HG02852 (cell line): ENCODE data around the gene GTF2A2.
"Not testable (repeated sequence)": the region's sequence is repeated elsewhere in the genome, so short reads cannot be mapped to it uniquely, and the experiment has no call there.

Source experiments
- ATAC-seq: cut with Tn5 transposase; IDR thresholded peaks from one replicate; pipeline ENCODE4 v1.9.1; 2021; ENCODE audit warnings: mild to moderate bottlenecking, moderate library complexity; ENCODE audit not compliant: unreplicated experiment

The GTF2A2 gene

DNA sequence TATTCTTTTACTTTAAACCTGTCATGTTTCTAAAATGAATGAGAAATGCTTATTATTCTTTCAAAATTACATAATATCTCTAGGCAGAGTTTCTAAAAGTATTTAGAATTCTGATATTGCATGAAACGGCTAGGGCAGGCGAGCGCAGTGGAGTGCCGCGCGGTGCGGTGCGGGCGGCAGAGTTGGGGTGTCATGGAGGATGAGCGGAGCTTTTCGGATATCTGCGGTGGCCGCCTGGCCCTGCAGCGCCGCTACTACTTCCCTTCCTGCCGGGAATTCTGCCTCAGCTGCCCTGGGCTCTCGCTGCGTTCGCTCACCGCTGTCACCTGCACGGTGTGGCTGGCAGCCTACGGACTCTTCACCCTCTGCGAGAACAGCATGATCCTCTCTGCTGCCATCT lies 19.2 kb upstream of the GTF2A2 start:
- ATAC-seq = no peak

GRCh38 chr15:59674361-59674877 lies 17.1 kb upstream of the GTF2A2 start:
- no peak for ATAC-seq

GRCh38 chr15:59668556-59668955 lies 11.2 kb upstream of the GTF2A2 start:
- ATAC-seq = no peak

DNA sequence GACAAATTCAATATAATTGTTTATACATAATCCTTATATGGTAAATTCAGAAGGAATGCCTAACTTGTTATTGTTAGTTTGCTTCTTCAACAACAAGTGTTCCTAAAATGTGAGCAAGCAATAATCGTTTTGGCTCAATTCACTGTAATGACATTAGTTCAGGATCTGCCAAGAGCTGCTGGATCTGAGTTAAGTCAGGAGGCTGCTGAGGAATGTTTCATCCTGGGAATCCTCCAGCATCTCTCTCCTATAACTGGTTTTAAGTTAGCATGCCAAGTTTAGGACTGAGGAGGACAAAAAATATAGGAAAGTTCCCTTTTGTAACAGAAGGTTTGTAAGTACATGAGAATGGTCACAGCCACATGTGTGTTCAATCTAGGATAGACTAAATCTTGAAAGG lies 4.9 kb upstream of the GTF2A2 start:
- no peak for ATAC-seq

DNA sequence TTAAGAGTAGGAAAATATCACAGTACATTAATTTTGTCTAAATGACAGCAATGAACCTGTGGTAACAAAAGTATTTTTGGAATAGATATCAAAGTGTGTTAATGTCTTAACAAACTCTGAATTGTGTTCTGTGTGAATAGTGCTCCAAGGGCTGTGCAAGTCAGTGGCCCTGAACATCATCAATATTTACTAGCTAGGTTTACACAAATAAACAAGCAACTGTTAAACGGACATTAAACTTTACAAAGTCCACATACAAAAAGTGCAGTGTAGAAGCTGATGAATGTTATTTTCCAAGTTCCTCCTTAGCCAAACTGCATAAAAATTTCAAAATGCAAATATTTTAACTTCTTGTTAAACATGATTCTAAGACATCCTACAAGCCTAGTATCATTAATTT lies 2.1 kb upstream of the GTF2A2 start:
- no peak for ATAC-seq

DNA sequence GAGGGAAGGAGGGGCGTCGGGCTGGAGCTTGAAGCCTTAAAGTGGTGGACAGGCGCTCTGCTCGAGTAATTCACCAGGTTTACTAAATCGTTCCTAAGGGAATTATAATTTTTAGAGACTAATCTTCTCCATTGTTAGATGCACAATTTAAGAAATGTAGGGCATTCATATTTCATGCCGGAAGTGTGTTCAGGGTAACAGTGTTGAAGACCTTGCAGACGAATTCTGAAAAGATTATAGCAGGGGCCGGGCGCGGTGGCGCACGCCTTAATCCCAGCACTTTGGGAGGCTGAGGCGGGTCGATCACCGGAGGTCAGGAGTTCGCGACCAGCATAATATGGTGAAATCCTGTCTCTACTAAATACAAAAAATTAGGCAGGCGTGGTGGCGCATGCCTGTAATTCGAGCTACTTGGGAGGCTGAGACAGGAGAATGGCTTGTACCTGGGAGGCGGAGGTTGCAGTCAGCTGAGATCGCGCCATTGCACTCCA lies 365 bp upstream of the GTF2A2 start:
- no peak for ATAC-seq

DNA sequence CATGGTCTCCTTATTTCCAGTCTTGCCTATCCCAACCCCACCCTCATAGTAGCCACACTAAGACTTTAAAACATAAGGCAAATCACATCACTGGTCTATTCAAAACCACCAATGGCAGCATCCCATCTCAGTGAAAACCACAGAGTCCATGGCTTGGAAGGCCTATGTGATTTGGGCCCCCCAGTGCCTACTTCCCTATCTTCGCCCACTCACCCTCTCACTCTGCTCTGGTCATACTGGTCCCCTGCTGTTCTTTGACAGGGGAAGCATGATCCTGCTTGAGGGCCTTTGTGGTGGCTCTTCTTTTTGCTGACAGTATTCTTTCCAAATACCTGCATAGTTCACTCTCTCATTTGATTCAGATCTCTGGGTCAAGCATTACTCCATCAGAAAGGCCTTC lies 3.3 kb downstream of the GTF2A2 start:
- ATAC-seq = no peak

- ATAC-seq = no peak
These were observed 7.7 kb downstream of the GTF2A2 start for GRCh38 chr15:59649603-59650002.

DNA sequence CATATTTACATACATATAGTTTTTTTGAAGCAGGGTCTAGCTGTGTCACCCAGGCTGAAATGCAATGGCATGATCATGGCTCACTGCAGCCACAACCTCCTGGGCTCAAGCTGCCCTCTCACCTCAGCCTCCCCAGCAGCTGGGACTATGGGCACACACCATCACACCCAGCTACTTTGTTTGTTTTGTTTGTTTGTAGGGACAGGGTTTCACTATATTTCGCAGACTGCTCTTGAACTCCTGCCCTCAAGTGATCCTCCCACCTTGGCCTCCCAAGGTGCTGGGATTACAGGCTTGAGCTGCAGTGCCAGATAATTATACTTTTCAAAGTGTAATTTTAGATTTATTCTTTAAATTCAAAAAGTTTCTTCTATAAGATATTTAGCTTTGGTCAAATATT lies 10.2 kb downstream of the GTF2A2 start:
- no peak for ATAC-seq

DNA sequence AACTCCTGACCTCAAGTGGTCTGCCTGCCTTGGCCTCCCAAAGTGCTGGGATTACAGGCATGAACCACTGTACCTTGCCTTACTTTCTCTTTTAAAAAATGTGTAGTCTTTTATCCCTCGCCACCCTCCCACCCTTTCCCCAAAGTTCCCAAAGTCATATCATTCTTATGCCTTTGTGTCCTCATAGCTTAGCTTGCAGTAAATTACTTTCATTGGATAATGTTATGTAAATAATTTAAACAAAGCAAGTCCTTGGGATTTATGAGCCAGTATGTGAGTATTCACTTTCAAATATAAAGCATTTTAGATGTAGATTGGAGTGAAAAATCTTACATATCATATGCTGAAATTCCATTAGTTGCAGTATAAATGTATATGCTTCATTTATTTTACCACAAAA lies 11.0 kb downstream of the GTF2A2 start:
- ATAC-seq = no peak

DNA sequence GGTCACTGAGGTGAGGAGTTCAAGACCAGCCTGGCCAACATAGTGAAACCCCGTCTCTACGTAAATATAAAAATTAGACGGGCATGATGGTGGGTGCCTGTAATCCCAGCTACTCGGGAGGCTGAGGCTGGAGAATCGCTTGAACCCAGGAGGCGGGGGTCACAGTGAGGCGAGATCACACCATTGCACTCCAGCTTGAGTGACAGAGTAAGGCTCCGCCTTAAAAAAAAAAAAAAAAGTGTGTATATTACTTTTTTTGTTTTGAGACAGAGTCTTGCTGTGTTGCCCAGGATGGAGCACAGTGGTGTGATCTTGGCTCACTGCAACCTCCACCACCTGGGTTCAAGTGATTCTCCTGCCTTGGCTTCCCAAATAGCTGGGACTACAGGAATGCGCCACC lies 11.5 kb downstream of the GTF2A2 start:
- ATAC-seq = not testable (repeated sequence)

DNA sequence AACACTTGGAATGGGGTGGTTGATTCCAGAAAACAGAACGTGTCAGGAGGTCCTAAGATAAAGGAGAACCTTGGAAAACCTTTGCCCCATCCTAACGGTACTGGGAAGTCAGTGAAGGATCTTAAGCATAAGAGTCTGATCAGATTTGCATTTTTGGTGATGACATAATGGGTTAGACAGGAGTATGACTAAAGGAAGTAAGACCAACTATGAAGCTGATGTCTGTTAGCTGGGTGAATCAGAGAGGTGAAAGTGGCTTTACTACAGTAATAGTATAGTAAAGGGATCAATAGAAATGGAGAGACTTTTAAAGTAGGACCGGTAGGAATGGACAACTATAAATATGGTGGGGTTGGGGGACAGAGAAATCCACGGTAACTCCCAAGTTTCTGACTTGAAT lies 12.6 kb downstream of the GTF2A2 start:
- ATAC-seq = no peak

- no peak for ATAC-seq
These were observed 15.0 kb downstream of the GTF2A2 start for GRCh38 chr15:59642351-59642750.

GRCh38 chr15:59637507-59637906 lies 19.8 kb downstream of the GTF2A2 start:
- ATAC-seq = not testable (repeated sequence)

GRCh38 chr15:59636184-59636583 lies 21.1 kb downstream of the GTF2A2 start:
- ATAC-seq = no peak

GRCh38 chr15:59632714-59633113 lies 24.6 kb downstream of the GTF2A2 start:
- no peak for ATAC-seq

DNA sequence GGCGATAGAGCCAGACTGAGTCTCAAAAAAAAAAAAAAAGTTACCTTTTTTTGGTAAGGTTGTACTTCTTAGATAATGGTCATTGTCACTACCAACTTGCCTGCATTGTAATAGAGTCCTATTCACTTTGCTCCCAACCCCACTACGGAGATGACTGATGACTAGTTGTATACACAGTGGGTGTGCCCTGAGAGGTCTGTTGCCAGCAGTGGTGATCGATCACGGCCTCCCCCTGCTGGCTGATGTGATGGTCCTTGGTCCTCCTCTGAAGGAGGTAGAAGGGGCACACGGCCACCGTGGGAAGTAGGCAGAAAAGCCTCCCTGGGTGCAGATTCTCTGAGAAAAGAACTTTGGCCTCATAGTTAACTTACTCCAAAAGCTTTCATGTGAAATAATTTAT lies 35.0 kb downstream of the GTF2A2 start:
- no peak for ATAC-seq

DNA sequence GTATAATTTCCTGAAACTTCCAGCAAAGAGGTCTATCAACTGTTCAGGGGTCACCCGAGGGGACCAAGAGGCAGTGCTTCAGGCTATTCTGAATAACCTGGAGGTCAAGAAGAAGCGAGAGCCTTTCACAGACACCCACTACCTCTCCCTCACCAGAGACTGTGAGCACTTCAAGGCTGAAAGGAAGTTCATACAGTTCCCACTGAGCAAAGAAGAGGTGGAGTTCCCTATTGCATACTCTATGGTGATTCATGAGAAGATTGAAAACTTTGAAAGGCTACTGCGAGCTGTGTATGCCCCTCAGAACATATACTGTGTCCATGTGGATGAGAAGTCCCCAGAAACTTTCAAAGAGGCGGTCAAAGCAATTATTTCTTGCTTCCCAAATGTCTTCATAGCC lies 38.9 kb downstream of the GTF2A2 start:
- no peak for ATAC-seq

DNA sequence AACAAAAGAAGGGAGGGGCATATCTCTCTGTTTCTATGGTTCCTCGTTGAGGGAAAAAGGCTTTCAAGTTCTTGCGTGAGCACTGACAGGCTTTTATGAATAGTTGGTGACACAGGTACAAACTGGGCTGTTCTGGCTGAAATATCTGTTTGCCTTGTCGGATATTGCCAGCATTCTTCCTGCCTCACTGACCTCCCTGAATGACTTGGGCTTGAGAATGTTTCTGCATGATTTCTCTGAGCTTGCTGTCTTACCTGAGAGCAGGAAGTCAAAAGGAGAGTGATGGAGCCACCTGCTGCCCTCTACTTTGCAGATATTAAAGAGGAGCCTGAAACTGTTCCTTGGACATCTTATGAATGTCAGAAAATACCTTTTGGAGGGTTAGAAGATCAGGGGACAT lies 40.9 kb downstream of the GTF2A2 start:
- no peak for ATAC-seq

GRCh38 chr15:59615661-59616060 lies 41.7 kb downstream of the GTF2A2 start:
- no peak for ATAC-seq

GRCh38 chr15:59614153-59614552 lies 43.2 kb downstream of the GTF2A2 start:
- no peak for ATAC-seq

- no peak for ATAC-seq
These were observed 45.7 kb downstream of the GTF2A2 start, which contains the start of gene GCNT3 for GRCh38 chr15:59611276-59612260. Gene GCNT3 (plus strand): TSS chr15:59611783. CDS start chr15:59618239, 6,456 bp downstream.
